H1 (cell line): ENCODE data around the gene ZNF575. TPM values are rescaled to one million over a fixed set of nuclear protein-coding genes. Genes with fewer than 3 reads are reported as not detected.
A peak's percentile ranks its signal among the peaks of the same experiment; 100 is the strongest.

Source experiments
- CHD7 ChIP-seq: fragments of 300-600 bp; sonication (generic); IDR thresholded peaks from 2 replicates; pipeline ENCODE4 v1.7.1; 2012; ENCODE audit warnings: low read length, moderate library complexity, mild to moderate bottlenecking, inconsistent platforms; ENCODE audit not compliant: insufficient replicate concordance
- POLR2AphosphoS5 ChIP-seq: IDR thresholded peaks from 2 replicates; pipeline ENCODE4 v1.6.1; 2011; ENCODE audit warnings: low read depth, low read length
- RBBP5 ChIP-seq: IDR thresholded peaks from 2 replicates; pipeline ENCODE4 v1.7.1; 2012; ENCODE audit warnings: low read depth, mild to moderate bottlenecking, inconsistent platforms, low read length, moderate library complexity, borderline replicate concordance
- TAF7 ChIP-seq: optimal IDR thresholded peaks from 2 replicates; pipeline ENCODE3; 2011; ENCODE audit warnings: low read depth, mild to moderate bottlenecking, inconsistent platforms, low read length, moderate library complexity, borderline replicate concordance
- polyA plus RNA-seq, 7 experiments: library from polyadenylated mRNA; depleted of rRNA in 3 of 7; stranded (reverse) in 5 of 7; unstranded in 2 of 7; fragments of >200 nt in 5 of 7; fragments of 200-250 nt in 2 of 7; gene quantifications; 1 replicate in 5 of 7; 2 replicates in 1 of 7; 4 replicates in 1 of 7; pipeline versions ENCODE4 v1.2.1 to v1.2.3, GENCODE V29; 2011 to 2013; ENCODE audit warnings: missing spikeins in 2 of 7, mixed read lengths in 2 of 7
- total RNA-seq: library from RNA; stranded (reverse); fragmentation: NEBNext Ultra II Directional; extraction: Animal tissue kit (Norgen Biotek cat#: 25700); gene quantifications from 2 replicates; pipeline ENCODE4 v1.2.1, GENCODE V29; 2021

The ZNF575 gene
- total and polyA plus RNA-seq, 2 of the 8 experiments (the other 6 are each of a cell fraction or from before 2014, with no cell fraction given): 0.05 TPM; not detected in 1

- no peak for TF ChIP-seq CHD7
- no peak for TF ChIP-seq TAF7
- peak; percentile 10; the same call in 1 of the 2 replicates for TF ChIP-seq POLR2AphosphoS5
- peak; percentile 11; the same call in 1 of the 2 replicates for TF ChIP-seq RBBP5
Measured at GRCh38 chr19:43532571-43532961, 422 bp upstream of the ZNF575 start (continued).
